Hepatocyte (in vitro differentiated cells): ENCODE data around the gene SLC12A7. TPM values are rescaled to one million over a fixed set of nuclear protein-coding genes. Genes with fewer than 3 reads are reported as not detected.

Experiments
- DNase-seq: peaks from one replicate; pipeline ENCODE4 v3.0.0-alpha.2; 2016; ENCODE audit warnings: low spot score
- H2AFZ ChIP-seq: fragments of 200-600 bp; sonication (generic); 2 replicates; pipeline ENCODE4 v1.6.0; 2016; ENCODE audit warnings: antibody characterized with exemption, mild to moderate bottlenecking
- H3K27ac ChIP-seq: fragments of 200-600 bp; sonication (generic); 2 replicates; pipeline ENCODE4 v1.5.1; 2016; ENCODE audit warnings: mild to moderate bottlenecking
- H3K27me3 ChIP-seq: fragments of 200-600 bp; sonication (generic); 2 replicates; pipeline ENCODE4 v1.6.1; 2016
- H3K36me3 ChIP-seq: fragments of 200-600 bp; sonication (generic); replicated peaks from 2 replicates; pipeline ENCODE4 v1.5.1; 2016; ENCODE audit warnings: low read depth; ENCODE audit not compliant: insufficient read depth
- H3K4me1 ChIP-seq: fragments of 200-600 bp; sonication (generic); 2 replicates; pipeline ENCODE4 v1.5.1; 2016; ENCODE audit warnings: mild to moderate bottlenecking, moderate library complexity; ENCODE audit not compliant: insufficient read depth
- H3K4me2 ChIP-seq: fragments of 200-600 bp; sonication (generic); 2 replicates; pipeline ENCODE4 v1.6.0; 2016
- H3K4me3 ChIP-seq: fragments of 200-600 bp; sonication (generic); 2 replicates; pipeline ENCODE4 v1.5.1; 2016; ENCODE audit warnings: mild to moderate bottlenecking
- H3K79me2 ChIP-seq: fragments of 200-600 bp; sonication (generic); 2 replicates; pipeline ENCODE4 v1.6.0; 2017; ENCODE audit warnings: mild to moderate bottlenecking
- H3K9me2 ChIP-seq: fragments of 200-600 bp; sonication (generic); replicated peaks from 2 replicates; pipeline ENCODE4 v1.6.0; 2017; ENCODE audit warnings: mild to moderate bottlenecking; ENCODE audit not compliant: insufficient read depth
- H3K9me3 ChIP-seq: fragments of 200-600 bp; sonication (generic); 2 replicates; pipeline ENCODE4 v1.5.1; 2016; ENCODE audit warnings: low read depth, mild to moderate bottlenecking
- H4K20me1 ChIP-seq: fragments of 200-600 bp; sonication (generic); 2 replicates; pipeline ENCODE4 v1.6.0; 2016; ENCODE audit warnings: mild to moderate bottlenecking; ENCODE audit not compliant: insufficient read depth, poor library complexity, severe bottlenecking
- EZH2 ChIP-seq: fragments of 200-600 bp; sonication (generic); IDR thresholded peaks from 2 replicates; pipeline ENCODE4 v1.6.1; 2016; ENCODE audit warnings: antibody characterized with exemption, mild to moderate bottlenecking, borderline replicate concordance
- EZH2phosphoT487 ChIP-seq: fragments of 200-600 bp; sonication (generic); IDR thresholded peaks from one replicate; pipeline ENCODE4 v1.6.1; 2018; ENCODE audit warnings: antibody characterized with exemption, mild to moderate bottlenecking, low read depth, moderate library complexity; ENCODE audit not compliant: unreplicated experiment, severe bottlenecking
- WGBS: methylation state at CpG from one replicate; pipeline ENCODE4 v1.1.6; 2016; ENCODE audit warnings: low lambda C conversion rate; ENCODE audit errors: missing lambda C conversion rate; 5-methylcytosine and 5-hydroxymethylcytosine counted together
- polyA plus RNA-seq: library from polyadenylated mRNA; unstranded; fragments of >200 nt; fragmentation: Nextera tagmentation; extraction: Ambion mirVana; gene quantifications from 2 replicates; pipeline ENCODE4 v1.2.1, GENCODE V29; 2016
- total RNA-seq: library from RNA; depleted of rRNA; stranded (reverse); fragments of >200 nt; gene quantifications from 2 replicates; pipeline ENCODE4 v1.2.3, GENCODE V29; 2014
- TF ChIP-seq, protein P1 (sequence below): fragments of 200-600 bp; sonication (generic); IDR thresholded peaks from 2 replicates; pipeline ENCODE4 v1.5.1; 2016; ENCODE audit warnings: antibody characterized with exemption, mild to moderate bottlenecking; ENCODE audit not compliant: poor library complexity

Gene SLC12A7
- total RNA-seq (19.7 and 30.2 TPM in 2 replicates), polyA plus RNA-seq (31.3 and 34.3 TPM in 2 replicates)

DNA sequence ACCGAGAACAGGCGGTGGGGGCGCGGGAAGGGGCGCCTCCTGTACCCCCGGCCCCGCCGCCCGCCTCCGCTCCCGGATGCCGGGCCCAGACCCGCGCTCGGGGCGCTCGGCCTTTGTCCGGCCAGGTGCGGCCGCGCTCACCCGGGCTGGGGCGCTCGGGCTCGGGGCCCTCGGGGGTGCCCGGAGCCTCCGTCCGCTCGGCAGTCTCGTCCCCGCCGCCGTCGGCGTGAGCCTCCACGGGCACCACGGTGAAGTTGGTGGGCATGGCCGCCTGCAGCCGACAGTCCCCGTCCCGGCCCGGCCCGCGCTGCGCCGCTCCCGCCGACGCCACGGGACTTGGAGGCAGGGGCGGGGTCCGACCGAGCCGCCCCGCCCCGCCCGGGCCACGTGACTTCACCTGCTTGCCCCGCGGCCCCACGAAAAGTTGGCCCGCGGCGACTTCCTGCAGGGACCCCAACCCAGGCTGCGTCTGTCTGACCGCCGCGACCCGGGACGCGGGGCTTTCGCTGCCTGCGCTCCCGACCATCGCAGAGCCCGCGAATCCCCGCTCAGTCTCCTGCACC is at the start of gene SLC12A7:
SLC12A7 (minus strand) TSS at position 337 of the 563 bp plus-strand sequence; CDS start at position 265, 72 bp downstream.
- Histone ChIP-seq H3K4me2 (peak within 1 kb of the TSS; percentile 98), H3K36me3 (no peaks in the 10 kb centered on the region), H2AFZ (peak within 1 kb of the TSS; percentile 35), H3K4me3 (peak within 1 kb of the TSS; percentile 97), H3K9me3 (no peaks in the 10 kb centered on the region), H4K20me1 (no peaks in the 10 kb centered on the region), H3K27ac (peak within 1 kb of the TSS; percentile 80), H3K27me3 (no peaks in the 10 kb centered on the region), H3K4me1 (peaks cover 19% of the 10 kb centered on the region), H3K79me2 (peaks cover 44% of the 10 kb centered on the region), H3K9me2 (no peaks in the 10 kb centered on the region)
- no CpG with 5 or more reads among the region's 79 CpGs for WGBS
- TF ChIP-seq, protein P1, sequence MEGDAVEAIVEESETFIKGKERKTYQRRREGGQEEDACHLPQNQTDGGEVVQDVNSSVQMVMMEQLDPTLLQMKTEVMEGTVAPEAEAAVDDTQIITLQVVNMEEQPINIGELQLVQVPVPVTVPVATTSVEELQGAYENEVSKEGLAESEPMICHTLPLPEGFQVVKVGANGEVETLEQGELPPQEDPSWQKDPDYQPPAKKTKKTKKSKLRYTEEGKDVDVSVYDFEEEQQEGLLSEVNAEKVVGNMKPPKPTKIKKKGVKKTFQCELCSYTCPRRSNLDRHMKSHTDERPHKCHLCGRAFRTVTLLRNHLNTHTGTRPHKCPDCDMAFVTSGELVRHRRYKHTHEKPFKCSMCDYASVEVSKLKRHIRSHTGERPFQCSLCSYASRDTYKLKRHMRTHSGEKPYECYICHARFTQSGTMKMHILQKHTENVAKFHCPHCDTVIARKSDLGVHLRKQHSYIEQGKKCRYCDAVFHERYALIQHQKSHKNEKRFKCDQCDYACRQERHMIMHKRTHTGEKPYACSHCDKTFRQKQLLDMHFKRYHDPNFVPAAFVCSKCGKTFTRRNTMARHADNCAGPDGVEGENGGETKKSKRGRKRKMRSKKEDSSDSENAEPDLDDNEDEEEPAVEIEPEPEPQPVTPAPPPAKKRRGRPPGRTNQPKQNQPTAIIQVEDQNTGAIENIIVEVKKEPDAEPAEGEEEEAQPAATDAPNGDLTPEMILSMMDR: no peak
- TF ChIP-seq EZH2: no peak
- DNase-seq: peak; percentile 89

DNA sequence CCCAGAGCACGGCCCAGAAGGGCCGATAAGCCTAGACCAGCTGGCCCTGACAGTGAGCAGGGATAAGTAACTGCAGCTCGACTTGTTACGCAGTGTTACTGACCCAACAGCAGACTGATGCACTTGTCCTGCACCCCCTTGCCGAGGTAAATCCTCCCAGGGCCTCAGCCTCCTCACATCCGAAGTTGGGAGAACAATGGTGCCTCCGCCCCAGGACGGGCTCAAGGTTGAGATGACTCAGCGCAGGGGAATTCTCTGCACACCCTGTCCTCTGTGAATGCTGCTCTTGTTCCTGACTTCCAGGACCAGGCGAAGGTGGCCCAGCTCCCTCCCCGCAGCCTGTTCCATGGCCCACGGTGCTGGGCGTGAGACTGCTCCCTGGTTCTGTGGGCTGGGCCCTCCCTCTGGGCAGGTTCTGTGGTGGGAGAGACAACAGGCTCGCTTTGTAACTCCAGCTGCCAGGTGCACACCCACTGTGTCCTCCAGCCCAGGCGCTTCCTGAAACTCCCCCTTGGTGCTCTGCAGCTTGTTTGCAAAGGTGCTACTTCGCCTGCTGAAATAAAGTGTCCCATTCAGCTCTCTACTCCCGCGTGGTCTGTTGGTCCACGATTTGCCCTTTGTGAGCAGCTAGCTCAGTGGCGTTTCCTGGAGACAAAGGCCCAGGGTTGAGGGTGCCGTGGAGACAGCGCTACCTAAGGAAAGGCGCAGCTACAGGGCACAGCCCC is 49.4 kb upstream of the SLC12A7 start:
- Histone ChIP-seq H3K9me3 (no peaks in the 10 kb centered on the region), H3K9me2 (no peaks in the 10 kb centered on the region), H4K20me1 (no peaks in the 10 kb centered on the region), H3K79me2 (no peaks in the 10 kb centered on the region), H3K36me3 (no peaks in the 10 kb centered on the region), H3K27ac (no peak overlapping the region), H3K4me2 (no peak overlapping the region), H3K4me1 (no peaks in the 10 kb centered on the region), H2AFZ (no peak overlapping the region), H3K4me3 (no peak overlapping the region), H3K27me3 (peaks cover 7% of the 10 kb centered on the region)
- DNase-seq: peak; percentile 45
- TF ChIP-seq, protein P1: no peak
- TF ChIP-seq EZH2phosphoT487: no peak
- TF ChIP-seq EZH2: no peak
- WGBS: 78% methylated on average over 23 of the region's 23 CpGs

DNA sequence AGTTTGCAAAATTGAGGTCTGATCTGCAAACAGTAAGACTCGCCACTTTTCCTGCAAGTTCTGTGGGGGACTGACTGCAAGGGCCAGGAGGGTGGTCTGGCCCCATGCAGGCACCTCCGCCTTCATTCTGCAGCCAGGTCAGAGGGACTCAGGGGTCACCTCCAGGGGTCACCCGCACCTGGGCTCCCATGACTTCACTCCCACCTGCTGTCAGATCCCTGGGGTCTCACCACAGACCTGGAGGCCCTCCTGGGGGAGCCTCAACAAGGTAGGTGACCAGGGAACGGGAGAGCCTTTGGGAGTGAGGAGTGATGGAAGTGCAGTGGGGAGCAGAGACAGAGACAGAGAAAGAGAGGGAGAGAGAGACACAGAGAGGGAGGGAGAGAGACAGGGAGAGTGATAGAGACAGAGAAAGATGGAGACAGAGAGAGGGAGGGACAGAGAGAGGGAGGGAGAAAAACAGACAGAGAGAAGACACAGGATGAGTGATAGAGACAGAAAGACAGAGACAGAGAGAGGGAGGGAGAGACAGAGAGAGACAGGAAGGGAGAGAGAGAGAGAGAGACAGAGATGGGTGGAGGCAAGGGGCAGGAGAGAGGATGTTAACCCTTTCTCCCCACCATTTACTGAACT is 48.0 kb upstream of the SLC12A7 start:
- Histone ChIP-seq H3K36me3 (no peaks in the 10 kb centered on the region), H3K27ac (no peak overlapping the region), H4K20me1 (no peaks in the 10 kb centered on the region), H3K27me3 (peaks cover 11% of the 10 kb centered on the region), H2AFZ (no peak overlapping the region), H3K9me3 (no peaks in the 10 kb centered on the region), H3K4me1 (peaks cover 3% of the 10 kb centered on the region), H3K79me2 (no peaks in the 10 kb centered on the region), H3K4me2 (no peak overlapping the region), H3K9me2 (no peaks in the 10 kb centered on the region), H3K4me3 (no peak overlapping the region)
- WGBS: 69% methylated on average over 4 of the region's 4 CpGs
- DNase-seq: no peak
- TF ChIP-seq EZH2phosphoT487: no peak

DNA sequence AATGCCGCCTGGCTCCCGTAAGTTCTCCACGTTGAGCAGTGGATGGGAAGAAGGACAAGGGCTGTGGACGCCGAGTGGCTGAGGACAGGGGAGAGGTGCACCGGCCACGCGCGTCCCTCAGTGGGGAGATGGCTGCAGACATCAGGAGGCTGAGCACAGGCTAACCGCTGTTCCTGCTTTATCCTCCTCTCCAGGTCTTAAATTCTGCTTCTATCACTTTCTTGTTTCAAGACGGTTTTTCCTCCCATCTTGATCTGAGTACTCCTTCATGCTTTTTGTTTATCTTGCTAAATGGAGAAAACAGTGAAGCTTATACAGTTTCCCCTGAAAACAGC is 47.4 kb upstream of the SLC12A7 start:
- Histone ChIP-seq H2AFZ (no peak overlapping the region), H3K4me2 (no peak overlapping the region), H4K20me1 (no peaks in the 10 kb centered on the region), H3K4me1 (peaks cover 3% of the 10 kb centered on the region), H3K27me3 (peaks cover 11% of the 10 kb centered on the region), H3K36me3 (no peaks in the 10 kb centered on the region), H3K4me3 (no peak overlapping the region), H3K9me2 (no peaks in the 10 kb centered on the region), H3K27ac (no peak overlapping the region), H3K79me2 (no peaks in the 10 kb centered on the region), H3K9me3 (no peaks in the 10 kb centered on the region)
- no peak for DNase-seq
- 70% methylated on average over 11 of the region's 11 CpGs for WGBS
- TF ChIP-seq, protein P1: no peak
- TF ChIP-seq EZH2phosphoT487 (no peak), EZH2 (no peak)
